CD4-positive, alpha-beta T cell treated with Interleukin-6 at 100 ng/mL for 8 hours (primary cell): ENCODE results near the gene TMEM144.
"Not testable (repeated sequence)": the region's sequence is repeated elsewhere in the genome, so short reads cannot be mapped to it uniquely, and the experiment has no call there.

Experiments used
- DNase-seq: peaks from one replicate; pipeline ENCODE4 v3.0.0-alpha.2; 2020; ENCODE audit warnings: mixed read lengths, low spot score

TMEM144 gene

GRCh38 chr4:158192439-158193158 lies 17.7 kb upstream of the TMEM144 start:
- DNase-seq, result no peak

DNA sequence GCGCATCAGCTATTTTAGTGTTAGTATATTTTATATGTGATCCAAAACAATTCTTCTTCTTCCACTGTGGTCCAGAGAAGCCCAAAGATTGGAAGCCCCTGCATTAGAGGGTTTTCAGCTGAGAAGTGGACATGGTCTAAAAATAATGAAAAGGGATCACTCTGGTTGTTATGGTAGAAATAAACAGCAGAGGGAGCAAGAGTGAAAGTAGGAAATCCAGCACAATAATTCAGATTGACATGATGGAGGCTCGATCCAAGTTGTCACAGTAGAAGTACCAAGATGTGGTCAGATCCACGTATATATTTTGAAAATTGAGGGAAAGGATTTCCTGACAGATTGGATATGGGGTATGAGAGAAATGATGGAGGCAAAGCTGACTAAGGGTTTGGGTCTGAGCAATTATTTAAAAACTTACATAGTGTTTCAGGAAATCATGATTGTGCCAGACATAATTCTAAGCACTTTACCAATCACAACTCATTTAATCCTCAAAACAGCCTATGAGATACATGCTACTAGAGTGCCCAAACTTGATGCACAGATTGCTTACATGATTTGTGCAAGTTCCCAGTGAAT lies 17.0 kb upstream of the TMEM144 start:
- no peak for DNase-seq

DNA sequence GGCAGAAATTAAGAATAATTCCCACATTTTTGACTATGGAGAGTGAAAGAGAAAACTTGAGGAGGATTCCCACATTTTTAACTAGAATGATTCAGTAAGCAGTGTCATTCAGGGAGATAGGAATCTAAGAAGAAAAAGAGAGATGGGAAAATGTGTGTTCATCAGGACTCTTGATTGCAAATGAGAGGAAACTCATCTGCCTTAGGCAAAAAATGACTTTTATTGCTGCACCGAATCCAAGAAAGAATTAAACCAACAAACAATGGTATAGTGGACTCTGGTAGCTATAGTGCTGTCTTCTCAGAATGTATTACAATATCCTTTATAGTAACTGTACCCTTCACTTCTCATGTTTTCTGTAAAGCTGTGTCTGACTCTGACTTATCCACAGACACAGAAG lies 15.0 kb upstream of the TMEM144 start:
- no peak for DNase-seq

DNA sequence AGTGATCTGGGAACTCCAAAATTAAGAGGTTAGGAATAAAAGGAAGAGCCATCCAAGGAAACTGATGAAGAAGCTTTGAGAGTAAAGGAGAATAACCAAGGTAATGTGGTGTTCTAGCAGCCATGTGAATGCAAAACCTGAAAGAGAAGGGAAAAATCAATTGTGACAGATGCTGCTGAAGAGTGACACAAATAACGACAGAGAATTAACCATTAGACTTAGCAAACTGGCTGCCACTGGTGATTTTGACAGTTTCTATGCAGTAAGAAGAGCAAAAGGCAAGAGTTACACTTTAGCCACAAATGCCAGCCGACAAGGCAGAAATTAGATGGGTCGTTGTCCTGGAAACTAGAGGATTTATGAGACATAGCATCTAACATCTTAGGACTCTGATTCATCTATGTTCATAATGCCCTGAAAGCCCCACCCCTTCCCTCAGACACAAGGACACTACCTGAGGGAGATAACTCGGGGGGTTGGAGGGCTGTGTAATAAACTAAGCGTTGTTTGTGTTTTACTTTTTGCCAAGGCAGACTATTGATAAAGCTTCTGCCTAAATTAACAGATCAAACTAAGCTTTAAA lies 13.0 kb upstream of the TMEM144 start:
- no peak for DNase-seq

GRCh38 chr4:158200214-158200613 lies 10.1 kb upstream of the TMEM144 start:
- DNase-seq, result no peak

- DNase-seq, result no peak
These were observed 9.0 kb upstream of the TMEM144 start for GRCh38 chr4:158201322-158201721.

DNA sequence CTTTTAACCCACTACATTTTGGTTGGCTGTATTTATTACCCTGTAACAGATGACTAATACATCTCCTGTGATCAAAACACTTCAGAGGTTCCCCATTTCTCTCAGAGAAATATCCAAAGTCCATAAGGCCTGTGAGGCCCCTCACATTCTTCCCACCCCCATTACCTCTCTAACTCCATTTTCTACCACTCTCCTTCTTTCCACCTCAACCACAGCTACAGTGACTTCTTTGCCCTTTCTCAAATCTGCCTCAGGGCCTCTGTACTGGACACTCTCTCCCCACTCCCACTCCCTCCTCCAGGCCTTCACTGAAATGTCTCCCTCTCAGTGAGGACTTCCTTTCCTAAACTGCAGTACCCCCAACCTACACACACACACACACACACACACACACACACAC lies 8.4 kb upstream of the TMEM144 start:
- DNase-seq, result no peak

- no peak for DNase-seq
These were observed 7.8 kb upstream of the TMEM144 start for GRCh38 chr4:158202481-158202880.

DNA sequence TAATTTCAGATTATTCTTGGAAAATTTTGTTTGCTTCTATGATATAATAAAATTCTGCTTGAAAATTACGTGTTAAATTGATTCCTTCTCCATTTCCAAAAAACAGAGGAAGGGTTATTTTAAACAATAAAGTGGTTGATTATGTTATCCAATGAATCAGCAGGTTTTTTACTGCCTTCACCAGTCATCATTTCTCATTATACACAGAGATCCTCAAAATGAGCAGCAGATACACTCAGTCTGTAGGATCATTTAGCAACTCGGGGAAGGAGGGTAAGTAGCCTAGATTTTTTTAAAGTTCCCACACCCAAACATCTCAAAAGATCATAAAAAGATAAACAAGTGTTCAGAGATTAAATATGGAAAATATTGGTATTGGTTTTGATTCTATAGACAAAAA lies 6.8 kb upstream of the TMEM144 start:
- no peak for DNase-seq

GRCh38 chr4:158203929-158204328 lies 6.4 kb upstream of the TMEM144 start:
- DNase-seq, result no peak

DNA sequence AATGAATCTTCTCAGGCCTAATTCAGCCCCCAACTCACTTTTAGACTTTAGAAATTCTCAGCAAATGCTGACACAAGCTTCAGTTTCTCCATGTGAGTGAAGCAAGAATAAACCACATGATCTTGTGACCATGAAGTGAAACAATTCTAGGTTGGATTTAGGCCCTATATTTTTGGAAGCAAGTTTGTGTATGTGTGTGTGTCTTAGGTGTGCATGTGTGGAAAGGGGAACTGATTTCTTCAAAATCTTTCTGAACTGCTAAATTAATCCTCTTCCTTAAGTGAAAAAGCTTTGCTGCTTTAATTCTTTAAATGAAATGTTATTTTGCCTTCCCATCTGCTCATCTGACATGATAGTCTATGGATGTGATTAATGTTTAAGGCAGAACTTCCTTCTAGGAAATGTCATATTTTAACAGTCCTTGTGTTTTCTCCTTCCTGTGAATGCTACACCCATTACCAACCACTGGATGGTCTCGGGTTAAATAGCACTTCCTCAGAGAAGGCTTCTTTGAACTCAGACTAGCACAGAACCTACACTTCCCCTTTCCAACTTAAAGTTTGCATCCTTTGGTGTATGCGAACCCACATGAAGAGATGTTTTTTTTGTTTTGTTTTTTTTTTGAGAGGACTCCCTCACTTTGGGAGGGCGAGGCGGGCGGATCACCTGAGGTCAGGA lies 1.2 kb upstream of the TMEM144 start:
- DNase-seq, result no peak

DNA sequence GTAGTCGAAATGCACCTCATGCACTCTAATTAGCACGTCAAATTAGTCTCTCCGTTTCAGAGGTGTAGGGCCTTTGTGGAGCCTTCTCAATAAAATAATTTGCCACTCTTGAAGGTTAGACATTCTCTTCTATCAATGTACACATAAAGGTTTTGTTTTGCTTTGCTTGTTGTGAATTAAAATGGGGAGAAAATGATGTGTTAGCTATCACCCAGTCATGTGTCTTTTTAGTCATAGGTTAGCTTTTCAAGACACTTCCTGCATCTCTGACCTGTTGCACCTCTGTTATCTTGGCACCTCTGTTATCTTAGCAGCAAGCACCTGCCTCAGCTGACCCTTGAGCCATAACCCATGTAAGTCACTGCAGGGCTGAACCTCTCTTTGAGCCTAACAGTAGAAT lies 936 bp downstream of the TMEM144 start:
- DNase-seq, result no peak

GRCh38 chr4:158213466-158213865 lies 3.2 kb downstream of the TMEM144 start:
- DNase-seq, result no peak

GRCh38 chr4:158214856-158215255 lies 4.6 kb downstream of the TMEM144 start:
- DNase-seq, result no peak

- DNase-seq, result no peak
These were observed 7.5 kb downstream of the TMEM144 start for GRCh38 chr4:158217763-158218162.

GRCh38 chr4:158219623-158220022 lies 9.3 kb downstream of the TMEM144 start:
- DNase-seq, result no peak

GRCh38 chr4:158224318-158224717 lies 14.0 kb downstream of the TMEM144 start:
- not testable (repeated sequence) for DNase-seq

DNA sequence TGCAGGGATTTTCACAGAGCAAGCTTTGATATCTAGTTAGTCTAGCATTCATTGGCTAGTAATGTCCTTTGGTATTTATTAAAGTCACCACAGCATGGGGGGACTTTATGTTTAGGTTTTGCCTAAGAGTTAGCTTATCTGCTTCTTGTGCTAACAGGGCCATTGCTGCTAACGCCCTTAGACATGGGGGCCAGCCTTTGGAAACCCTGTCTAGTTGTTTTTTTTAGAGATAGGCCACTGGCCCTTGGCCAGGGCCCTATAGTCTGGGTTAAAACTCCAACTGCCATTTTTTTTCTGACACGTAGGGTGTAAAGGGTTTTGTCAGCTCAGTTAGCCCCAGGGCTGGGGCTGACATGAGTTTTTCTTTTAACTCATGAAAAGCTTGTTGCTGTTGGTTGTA lies 14.7 kb downstream of the TMEM144 start:
- DNase-seq, result not testable (repeated sequence)

- DNase-seq, result not testable (repeated sequence)
These were observed 17.6 kb downstream of the TMEM144 start for GRCh38 chr4:158227880-158228279.

GRCh38 chr4:158228399-158228798 lies 18.1 kb downstream of the TMEM144 start:
- not testable (repeated sequence) for DNase-seq

- no peak for DNase-seq
These were observed 19.5 kb downstream of the TMEM144 start for GRCh38 chr4:158229768-158230167.

DNA sequence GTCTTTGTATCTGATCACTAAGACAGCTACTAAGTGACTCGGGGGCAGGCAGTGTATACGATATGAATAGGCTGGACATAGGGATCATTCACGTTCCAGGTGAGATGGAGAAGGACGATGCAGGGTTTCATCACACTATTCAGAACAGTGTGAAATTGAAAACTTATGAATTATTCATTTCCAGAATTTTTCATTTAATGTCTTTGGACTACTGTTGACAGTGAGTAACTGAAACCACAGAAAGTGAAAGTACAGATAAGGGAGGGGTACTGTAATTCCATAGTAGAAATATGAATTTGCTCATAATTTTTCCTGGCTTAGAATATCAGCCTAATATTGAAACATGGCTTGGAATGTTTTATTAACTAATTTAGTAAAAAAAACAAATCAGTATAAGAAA lies 24.4 kb downstream of the TMEM144 start:
- DNase-seq, result no peak
